ENCODE results near the gene COBL.

Gene COBL

GRCh38 chr7:51249187-51249945, 67.2 kb downstream of the COBL start:
- no peak for ATAC-seq

- no peak for ATAC-seq
These were observed 70.1 kb downstream of the COBL start for GRCh38 chr7:51246258-51247245.

GRCh38 chr7:51244885-51245284, 71.7 kb downstream of the COBL start:
- ATAC-seq = no peak

GRCh38 chr7:51244053-51244452, 72.6 kb downstream of the COBL start:
- ATAC-seq = no peak

GRCh38 chr7:51243631-51244030, 73.0 kb downstream of the COBL start:
- ATAC-seq = no peak

- ATAC-seq = no peak
These were observed 73.6 kb downstream of the COBL start for GRCh38 chr7:51242881-51243518.

- ATAC-seq = no peak
These were observed 74.5 kb downstream of the COBL start for GRCh38 chr7:51242007-51242691.

- ATAC-seq = no peak
These were observed 75.7 kb downstream of the COBL start for GRCh38 chr7:51240868-51241267.

- ATAC-seq = no peak
These were observed 76.9 kb downstream of the COBL start for GRCh38 chr7:51239691-51240090.

- ATAC-seq = no peak
These were observed 77.6 kb downstream of the COBL start for GRCh38 chr7:51238981-51239495.

GRCh38 chr7:51237446-51238133, 79.0 kb downstream of the COBL start:
- ATAC-seq = no peak

- ATAC-seq = no peak
These were observed 80.0 kb downstream of the COBL start for GRCh38 chr7:51236470-51237132.

- ATAC-seq = no peak
These were observed 80.9 kb downstream of the COBL start for GRCh38 chr7:51235593-51236313.

GRCh38 chr7:51234609-51235308, 81.8 kb downstream of the COBL start:
- ATAC-seq = no peak

GRCh38 chr7:51234139-51234538, 82.5 kb downstream of the COBL start:
- ATAC-seq = no peak

- ATAC-seq = no peak
These were observed 83.2 kb downstream of the COBL start for GRCh38 chr7:51233374-51233773.

- ATAC-seq = no peak
These were observed 85.9 kb downstream of the COBL start for GRCh38 chr7:51230723-51231122.

GRCh38 chr7:51230324-51230625, 86.3 kb downstream of the COBL start:
- no peak for ATAC-seq

GRCh38 chr7:51229620-51230323, 86.8 kb downstream of the COBL start:
- no peak for ATAC-seq
